DLD1 (cell line): ENCODE results near the gene PTMS.
"Not testable (repeated sequence)": the region's sequence is repeated elsewhere in the genome, so short reads cannot be mapped to it uniquely, and the experiment has no call there.

Experiments used
- in situ Hi-C: cut with HindIII; loops from 2 replicates; pipeline ENCODE4 v1.10.0; 2017; ENCODE audit warnings: low sequenced_read_pairs

PTMS gene, protein sequence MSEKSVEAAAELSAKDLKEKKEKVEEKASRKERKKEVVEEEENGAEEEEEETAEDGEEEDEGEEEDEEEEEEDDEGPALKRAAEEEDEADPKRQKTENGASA

DNA sequence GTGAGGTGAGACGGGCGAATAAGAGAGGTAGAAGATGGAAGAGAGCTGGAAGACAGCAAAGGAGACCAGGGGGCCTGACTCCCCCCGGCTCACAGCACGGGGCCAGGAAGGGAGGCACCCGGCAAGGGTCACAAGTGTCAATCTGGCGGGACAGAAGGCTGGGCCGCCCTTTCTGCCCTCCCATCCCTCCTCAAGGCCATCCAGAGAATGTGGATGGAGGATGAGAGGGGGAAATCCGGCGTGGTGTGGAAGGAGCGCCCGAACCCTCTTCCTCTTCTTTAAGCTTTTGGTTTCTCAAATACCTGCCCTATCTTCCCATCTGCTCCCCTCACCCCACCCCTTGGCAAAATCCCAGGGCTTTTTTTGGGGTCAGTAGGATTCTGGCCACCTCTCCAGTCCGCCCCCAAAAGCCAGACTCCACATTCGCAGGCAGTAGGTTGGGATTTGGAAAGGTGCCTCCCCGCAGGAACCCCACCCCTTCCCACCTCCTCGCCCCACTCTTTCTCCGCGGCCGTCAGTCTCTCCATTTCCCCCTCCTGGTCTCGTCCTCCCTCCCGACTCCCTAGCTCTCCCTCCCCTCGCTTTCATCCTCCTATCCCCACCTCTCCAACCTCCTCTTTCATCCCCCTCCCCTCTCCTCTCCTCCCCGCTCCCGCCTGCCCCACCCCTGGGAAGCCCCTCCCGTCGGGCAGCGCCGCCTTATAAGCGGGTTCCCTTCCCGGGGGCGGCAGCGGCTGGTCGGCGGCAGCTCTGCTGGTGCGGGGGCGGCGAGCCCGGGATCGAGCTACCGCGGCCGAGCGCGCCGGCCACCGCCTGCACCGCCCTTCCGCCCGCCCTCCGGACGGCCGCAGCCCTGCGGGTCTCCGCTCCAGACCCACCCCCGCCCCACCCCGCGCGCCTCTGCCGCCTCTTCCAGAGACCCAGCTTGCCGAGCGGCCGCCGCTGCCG lies at the start of gene PTMS:
Gene PTMS, plus strand, starts transcription at position 730 of the 948 bp plus-strand sequence. CDS start 343 bp downstream, outside the sequence.
- in situ Hi-C loops, result no loop called here

DNA sequence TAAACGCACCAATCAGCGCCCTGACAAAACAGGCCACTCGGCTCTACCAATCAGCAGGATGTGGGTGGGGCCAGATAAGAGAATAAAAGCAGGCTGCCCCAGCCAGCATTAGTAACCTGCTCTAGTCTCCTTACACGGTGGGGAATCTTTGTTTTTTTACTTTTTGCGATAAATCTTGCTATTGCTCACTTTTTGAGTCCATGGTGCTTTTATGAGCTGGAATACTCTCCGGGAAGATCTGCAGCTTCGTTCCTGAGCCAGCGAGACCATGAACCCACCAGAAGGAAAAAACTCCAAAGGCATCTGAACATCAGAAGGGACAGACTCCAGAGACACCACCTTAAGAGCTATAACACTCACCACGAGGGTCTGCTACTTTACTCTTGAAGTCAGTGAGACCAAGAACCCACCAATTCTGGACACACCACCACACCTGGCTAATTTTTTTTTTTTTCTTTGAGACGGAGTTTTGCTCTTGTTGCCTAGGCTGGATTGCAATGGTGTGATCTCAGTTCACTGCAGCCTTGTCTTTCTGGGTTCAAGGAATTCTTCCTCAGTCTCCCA lies 49.2 kb upstream of the PTMS start:
- in situ Hi-C loops, result no loop called here

DNA sequence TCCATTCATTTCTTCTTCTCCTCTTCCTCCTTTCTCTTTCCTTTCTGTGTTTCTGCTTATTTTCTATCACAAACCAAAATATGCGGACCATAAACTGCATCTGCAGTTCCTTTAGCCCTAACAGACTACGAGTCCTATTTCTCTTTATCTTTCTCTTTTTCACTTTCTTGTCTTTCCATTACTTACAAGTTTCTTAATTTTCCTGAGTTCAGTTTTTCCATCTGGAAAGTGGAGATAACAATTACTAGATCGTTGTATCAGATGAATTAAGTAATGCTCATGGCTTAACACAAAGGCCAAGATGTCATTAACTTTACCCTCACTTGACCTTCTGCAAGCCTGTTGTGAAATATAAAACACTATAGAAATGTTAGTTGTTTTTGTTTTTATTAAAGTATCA lies 43.3 kb upstream of the PTMS start:
- in situ Hi-C loops, result no loop called here

DNA sequence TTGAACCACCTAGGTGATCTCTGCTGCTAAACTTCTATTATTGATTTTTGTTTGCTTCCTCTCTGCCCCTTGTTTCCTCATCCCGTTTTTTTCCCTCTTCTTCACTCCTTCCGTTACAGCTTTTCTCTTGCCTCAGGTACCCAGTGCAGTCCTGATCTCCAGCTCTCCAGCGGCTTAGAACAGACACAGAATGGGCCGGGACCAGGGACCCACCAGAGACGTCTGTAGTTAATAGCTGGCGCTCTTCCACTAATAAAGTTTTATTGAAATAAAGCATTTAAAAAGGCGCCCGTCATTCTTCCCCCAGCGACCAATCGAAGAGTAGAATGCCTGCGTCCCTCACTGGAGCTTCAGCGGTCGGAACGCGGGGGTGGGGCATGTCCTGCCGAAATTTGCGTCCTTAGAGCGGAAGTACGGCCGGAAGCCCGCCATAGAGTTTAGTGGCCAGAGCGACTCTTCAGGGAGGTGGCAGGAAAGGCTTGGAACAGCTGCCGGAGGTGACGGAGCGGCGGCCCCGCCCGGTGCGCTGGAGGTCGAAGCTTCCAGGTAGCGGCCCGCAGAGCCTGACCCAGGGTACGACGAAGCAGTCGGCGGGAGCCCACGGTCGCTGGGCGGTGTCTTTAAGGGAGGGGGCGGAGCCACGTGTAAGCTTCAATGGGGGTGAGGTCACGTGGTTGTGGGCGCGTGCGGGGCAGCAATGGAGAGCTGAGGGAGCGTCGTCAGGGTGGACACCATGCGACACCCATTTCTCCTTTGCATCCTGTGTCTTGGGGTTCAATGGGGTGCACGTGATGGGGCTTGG lies 42.4 kb upstream of the PTMS start, which contains the start of gene COPS7A:
Gene COPS7A, plus strand, starts transcription at position 440 of the 802 bp plus-strand sequence. CDS start 611 bp downstream, outside the sequence.
- in situ Hi-C loops, result no loop called here

DNA sequence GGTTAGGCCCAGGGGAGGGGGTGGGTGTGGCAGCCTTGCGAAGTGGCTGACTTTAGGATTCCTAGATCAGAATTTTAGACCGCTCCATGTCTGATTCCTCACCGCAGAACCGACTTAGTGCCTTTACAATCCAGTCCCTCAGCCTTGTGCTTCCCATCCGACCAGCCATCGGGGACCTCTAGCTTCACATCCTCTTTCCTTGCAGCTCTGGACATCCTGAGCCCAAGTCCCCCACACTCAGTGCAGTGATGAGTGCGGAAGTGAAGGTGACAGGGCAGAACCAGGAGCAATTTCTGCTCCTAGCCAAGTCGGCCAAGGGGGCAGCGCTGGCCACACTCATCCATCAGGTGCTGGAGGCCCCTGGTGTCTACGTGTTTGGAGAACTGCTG lies 41.8 kb upstream of the PTMS start:
- in situ Hi-C loops, result no loop called here

DNA sequence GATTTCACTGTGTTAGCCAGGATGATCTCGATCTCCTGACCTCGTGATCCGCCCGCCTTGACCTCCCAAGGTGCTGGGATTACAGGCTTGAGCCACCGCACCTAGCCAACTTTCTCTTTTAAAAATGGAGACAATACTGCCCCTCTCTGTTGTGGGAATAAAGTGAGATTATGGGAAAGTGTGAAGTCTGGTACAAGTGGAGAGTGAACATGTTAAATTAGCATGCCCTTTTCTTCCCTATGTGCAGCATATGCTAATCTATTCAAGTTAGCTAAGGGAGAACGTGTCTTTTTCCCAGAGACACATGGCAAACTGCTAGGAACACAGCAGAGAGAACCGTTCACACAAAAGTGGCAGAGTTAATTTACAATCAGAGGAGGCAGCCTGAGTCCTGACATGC lies 40.8 kb upstream of the PTMS start:
- in situ Hi-C loops, result no loop called here

DNA sequence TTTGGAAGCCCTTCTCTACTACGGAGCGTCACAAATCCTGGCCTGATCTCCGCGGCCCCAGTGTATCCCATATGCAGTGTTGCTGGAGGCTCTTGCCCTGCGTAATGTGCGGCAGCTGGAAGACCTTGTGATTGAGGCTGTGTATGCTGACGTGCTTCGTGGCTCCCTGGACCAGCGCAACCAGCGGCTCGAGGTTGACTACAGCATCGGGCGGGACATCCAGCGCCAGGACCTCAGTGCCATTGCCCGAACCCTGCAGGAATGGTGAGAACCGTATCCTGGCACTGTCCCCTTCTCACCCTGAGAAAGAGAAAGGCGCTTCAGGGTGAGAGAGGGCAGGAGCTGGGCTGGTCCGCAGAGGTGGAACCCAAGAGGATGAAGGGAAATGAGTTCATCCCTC lies 37.0 kb upstream of the PTMS start:
- in situ Hi-C loops, result no loop called here

DNA sequence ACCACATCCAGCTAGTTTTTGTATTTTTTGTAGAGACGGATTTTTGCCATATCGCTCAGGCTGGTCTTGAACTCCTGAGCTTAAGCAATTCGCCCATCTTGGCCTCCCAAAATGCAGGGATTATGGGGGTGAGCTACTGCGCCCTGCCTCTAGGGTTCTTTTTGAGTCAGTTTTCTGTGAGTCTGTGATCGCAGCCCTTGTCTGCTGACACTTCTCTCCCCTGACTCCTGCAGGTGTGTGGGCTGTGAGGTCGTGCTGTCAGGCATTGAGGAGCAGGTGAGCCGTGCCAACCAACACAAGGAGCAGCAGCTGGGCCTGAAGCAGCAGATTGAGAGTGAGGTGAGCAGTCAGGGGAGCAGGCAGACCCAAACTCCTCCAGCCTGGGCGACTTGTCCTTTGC lies 36.0 kb upstream of the PTMS start:
- in situ Hi-C loops, result no loop called here

DNA sequence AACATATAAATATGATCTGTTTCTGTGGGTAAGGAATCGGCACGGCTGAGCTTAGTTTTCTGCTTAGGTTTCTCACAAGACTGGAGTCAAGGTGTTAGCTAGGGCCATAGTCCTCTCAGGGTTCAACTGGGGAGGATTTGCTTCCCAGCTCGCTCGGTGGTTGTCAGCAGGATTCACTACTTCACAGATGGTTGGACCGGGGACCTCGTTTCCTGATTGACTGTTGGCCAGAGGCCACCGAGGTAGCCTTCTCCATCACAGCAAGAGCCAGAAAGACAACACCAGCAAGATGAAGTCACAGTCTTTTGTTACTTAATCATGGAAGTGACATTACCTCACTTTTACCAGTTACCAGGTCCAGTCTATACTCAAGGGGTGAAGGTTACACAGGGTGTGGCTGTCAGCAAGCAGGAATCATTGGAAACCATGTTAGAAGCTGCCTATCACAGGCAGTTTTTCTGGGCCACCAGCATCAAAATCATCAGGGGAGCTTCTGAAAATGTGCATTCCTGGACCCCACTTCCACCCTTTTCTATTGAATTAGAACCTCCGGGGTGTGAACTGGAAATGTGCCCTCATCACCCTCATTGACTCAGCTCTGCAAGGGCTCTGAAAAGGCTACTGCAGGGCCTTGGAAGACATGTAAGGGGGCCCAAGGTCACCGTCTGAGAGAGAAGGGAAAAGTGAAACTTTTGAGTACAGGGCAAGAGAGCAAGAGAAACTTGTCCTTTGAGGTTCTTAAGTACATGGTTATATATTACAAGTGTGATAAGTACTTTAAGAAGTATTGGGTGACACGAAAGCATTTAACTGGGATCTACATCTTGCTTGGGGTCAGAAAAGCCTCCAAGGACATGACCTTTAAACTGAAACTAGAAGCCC lies 31.4 kb upstream of the PTMS start:
- in situ Hi-C loops, result no loop called here

DNA sequence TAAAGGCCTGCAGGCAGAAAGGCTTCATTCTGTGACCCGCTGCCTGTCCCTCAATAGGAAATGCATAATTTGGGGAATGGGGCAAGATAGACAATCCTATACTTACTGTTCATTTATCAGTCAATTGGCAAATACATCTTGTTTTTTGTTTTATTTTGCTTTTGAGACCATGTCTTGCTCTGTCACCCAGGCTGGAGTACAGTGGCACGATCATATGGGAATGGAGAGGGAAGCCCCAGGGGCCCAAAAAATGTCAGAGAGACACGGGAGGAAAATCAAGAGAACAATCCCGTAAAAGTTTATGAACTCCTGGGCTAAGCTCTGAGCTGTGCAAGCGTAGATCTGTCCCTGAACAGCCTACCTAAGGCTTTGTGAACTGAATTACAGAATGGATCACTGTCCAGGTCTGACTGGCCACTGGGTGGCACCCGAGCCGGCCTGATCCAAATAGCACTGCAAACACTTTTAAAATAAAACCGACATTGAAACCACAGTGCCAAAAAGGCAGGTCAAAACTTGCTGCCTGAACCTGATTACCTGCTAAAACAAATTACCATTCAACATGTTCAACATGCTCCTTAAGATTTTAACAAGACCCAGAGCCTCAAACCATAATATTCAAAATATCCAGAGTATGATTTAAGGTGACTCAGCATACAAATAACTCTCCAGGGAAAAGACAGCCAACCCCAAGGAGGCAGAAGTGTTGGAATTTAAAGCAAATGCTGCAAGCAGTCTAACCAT lies 30.5 kb upstream of the PTMS start:
- in situ Hi-C loops, result no loop called here

DNA sequence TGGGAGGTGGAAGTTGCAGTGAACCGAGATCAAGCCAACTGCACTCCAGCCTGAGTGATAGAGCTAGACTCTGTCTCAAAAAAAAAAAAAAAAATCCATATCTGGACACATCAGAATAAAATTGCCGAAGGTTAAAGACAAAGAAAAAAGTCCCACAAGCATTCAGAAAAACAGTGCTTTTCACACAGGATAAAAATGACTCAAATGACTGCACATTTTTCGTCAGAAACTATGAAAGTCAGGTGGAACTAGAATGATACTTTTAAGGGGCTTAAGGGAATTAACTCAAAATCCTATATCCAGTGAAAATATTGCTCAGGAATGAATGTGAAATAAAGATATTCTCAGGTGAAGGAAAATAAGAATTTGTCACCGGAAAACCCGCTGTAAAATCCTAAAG lies 29.4 kb upstream of the PTMS start:
- in situ Hi-C loops, result no loop called here

DNA sequence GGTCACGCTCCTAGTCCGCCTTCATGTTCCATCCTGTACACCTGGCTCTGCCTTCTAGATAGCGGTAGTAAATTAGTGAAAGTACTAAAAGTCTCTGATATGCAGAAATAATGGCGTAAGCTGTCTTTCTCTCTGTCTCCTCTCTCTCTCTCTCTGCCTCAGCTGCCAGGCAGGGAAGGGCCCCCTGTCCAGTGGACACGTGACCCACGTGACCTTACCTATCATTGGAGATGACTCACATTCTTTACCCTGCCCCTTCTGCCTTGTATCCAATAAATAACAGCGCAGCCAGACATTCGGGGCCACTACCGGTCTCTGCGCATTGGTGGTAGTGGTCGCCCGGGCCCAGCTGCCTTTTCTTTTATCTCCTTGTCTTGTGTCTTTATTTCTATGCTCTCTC lies 24.1 kb upstream of the PTMS start:
- in situ Hi-C loops, result not testable (repeated sequence)

DNA sequence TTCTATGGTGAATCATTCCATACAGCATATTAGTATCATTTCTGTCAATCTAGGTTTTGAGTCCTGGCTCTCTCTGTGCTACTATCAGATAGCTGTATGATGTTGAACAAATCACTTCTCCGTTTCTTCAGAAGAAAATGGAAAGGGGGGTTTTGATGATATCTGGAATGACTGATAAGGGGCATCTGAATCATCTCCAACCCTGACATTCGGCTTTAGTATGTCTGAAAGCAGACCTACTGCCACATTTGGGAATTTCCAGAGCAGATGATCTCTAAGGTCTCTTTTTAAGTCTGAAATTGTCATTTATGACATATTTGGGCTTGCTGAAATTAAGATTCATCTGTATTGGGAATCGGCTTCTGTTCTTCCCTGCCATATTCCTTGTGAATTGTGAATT lies 23.3 kb upstream of the PTMS start:
- in situ Hi-C loops, result no loop called here

DNA sequence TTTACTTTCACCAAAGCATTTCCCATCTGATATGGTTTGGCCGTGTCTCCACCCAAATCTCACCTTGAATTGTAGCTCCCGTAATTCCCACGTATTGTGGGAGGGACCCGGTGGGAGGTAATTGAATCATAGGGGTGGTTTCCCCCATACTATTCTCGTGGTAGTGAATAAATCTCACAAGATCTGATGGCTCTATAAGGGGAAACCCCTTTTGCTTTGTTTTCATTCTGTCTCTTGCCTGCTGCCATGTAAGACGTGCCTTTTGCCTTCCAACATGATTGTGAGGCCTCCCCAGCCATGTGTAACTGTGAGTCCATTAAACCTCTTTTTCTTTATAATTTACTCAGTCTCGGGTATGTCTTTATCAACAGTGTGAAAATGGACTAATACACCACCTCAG lies 22.9 kb upstream of the PTMS start:
- in situ Hi-C loops, result not testable (repeated sequence)

DNA sequence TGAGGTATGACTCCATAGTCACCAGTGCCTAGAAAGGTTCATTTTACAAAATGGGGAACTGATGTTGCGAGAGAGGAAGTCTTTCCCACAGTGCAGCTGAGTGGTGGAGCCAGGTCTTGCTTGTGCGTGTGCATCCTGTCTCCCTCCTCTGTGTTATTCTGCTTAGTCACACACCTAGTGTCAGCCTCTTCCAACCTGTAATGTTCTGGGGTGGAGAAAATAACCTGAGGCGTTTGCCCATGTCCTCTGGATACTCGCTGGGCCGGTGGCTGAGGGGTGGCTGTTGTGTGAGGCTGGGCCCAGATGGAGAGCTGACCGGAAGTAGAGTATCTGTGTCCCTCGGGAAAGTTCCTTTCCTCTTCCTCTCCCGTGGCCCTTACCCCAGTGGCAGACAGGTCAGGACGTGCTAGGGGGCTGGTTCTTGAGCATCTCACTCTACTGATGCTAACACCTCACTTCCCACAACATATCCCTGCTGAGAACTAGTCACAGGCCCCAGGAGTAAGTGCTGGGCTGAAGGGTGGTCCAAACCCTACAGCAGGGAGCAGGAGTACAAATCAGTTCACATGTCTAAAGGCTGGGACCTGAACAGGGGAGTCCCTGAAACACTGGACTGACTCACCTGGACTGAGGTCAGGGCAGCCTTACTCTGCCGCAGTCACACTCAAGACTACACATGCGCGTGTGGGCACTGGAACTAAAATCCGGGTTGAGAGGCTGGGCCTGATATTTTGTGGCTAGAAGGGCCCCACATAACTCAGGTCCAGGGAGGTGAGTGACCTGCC lies 20.2 kb upstream of the PTMS start:
- in situ Hi-C loops, result no loop called here

DNA sequence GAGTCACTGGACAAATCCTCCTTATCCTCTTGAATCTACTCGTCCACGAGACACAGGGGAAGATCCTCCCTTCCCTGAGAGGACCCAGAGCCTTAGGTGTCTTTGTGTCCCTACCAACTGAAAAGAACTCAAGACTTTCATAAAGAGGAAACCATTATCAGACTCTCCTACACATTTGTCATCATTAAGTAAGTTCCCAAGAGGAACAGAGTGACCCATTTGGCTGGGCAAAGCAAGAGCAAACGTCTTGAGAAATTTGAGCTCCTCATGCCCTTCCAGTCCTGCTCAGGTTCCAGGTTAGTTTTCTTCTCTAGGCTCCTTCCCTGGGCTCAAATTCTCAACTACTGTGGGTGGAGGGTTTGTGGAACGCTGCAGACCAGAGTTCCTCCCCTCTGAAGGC lies 18.9 kb upstream of the PTMS start:
- in situ Hi-C loops, result no loop called here

DNA sequence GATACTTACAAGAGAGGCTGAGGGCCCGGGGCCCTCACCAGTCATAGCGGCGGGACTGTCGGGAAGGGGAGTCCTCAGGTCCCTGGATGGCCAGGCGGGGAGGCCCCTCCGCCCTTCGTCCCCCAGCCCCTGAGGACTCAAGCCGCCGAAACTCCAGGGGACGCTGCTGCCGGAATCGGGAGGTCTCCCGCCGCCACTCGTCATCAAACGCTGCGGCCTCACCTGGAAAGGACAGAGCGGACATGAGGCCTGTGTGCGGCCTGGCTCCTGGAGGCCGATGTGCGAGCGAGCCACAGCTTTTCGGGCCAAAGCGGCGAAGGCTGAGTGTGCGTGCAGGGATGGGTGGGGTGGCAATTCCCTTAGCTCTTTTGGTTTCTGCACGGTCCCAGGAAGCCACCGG lies 17.4 kb upstream of the PTMS start:
- in situ Hi-C loops, result no loop called here

DNA sequence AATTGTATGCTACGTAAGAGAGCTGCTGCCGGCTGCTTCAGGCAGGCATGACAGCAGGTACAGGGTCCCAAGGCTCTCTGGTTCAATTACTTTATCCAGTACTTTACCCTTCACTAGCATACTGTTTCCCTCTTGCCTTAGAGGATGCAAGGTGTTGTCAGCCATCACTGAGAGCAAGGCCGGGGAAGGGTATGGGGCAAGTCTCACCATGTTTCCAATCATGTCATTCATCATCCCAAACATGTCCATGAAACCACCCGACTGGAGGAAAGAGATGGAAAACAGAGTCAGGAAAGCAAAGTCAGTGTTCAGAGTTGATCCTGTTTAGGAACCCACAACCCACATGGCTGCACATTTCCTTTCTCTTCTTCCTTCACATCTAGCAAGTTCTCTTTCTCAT lies 15.7 kb upstream of the PTMS start:
- in situ Hi-C loops, result no loop called here

DNA sequence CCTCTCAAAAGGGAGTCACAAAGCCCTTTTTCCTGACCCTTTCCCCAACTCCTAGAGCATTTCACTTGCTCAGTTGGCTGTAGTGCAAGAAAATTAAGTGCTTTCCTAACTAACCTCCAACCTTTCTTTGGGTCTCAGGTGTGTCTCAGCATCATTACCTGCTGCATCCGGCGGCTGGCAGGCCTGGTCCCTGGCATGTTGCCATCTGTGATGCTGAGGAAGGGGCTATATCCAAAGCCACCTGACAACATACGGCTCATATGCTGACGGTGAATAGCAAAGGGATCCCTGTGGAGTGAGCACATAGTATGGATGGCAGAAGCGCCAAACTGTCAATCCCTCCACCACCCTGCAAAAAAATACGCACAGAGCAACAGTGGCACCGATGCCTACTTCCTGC lies 14.4 kb upstream of the PTMS start:
- in situ Hi-C loops, result no loop called here
